K562 (cell line): Measurements from ENCODE around the gene MYOM1. TPM values are rescaled to one million over a fixed set of nuclear protein-coding genes. Genes with fewer than 3 reads are reported as not detected.

Experiments used
- ASH1L ChIP-seq: fragments of 450-650 bp; IDR thresholded peaks from 2 replicates; pipeline ENCODE4 v1.6.1; 2018; ENCODE audit warnings: borderline replicate concordance, mild to moderate bottlenecking, low read depth; ENCODE audit not compliant: partially characterized antibody
- ATF7 ChIP-seq: fragments of 450-650 bp; IDR thresholded peaks from 2 replicates; pipeline ENCODE4 v1.7.1; 2014; ENCODE audit warnings: mild to moderate bottlenecking, moderate library complexity
- E2F6 ChIP-seq, 2 experiments: IDR thresholded peaks; 2 replicates each; pipeline ENCODE4 v1.6.1; 2011; ENCODE audit warnings: borderline replicate concordance in 1 of 2, control low read depth in 1 of 2, low read depth in 1 of 2, low read length in 1 of 2, mild to moderate bottlenecking in 1 of 2, mixed read lengths in 1 of 2, moderate library complexity in 1 of 2; ENCODE audit not compliant: insufficient read depth in 1 of 2, insufficient read length in 1 of 2, poor library complexity in 1 of 2, severe bottlenecking in 1 of 2; ENCODE audit errors: extremely low read depth in 1 of 2
- EP300 ChIP-seq: IDR thresholded peaks from 2 replicates; pipeline ENCODE4 v1.6.1; 2012; ENCODE audit warnings: low read length, improper control_type of control experiment
- HBP1 ChIP-seq: fragments of 450-650 bp; formaldehyde crosslinking; IDR thresholded peaks from 2 replicates; pipeline ENCODE4 v1.4.0; 2022; ENCODE audit warnings: missing genetic modification characterization
- JUNB ChIP-seq: fragments of 450-650 bp; formaldehyde crosslinking; conservative IDR thresholded peaks from 2 replicates; pipeline ENCODE4 v1.4.0; 2020; ENCODE audit warnings: mild to moderate bottlenecking
- KHSRP ChIP-seq: fragments of 450-650 bp; IDR thresholded peaks from 2 replicates; pipeline ENCODE4 v1.6.1; 2017
- MEF2D ChIP-seq: conservative IDR thresholded peaks from 2 replicates; pipeline ENCODE4 v1.6.1; 2016; ENCODE audit warnings: low read depth, missing genetic modification characterization, missing compliant biosample characterization
- NCOA1 ChIP-seq: fragments of 450-650 bp; IDR thresholded peaks from 2 replicates; pipeline ENCODE4 v1.6.1; 2016; ENCODE audit warnings: low read depth
- NFXL1 ChIP-seq: fragments of 450-650 bp; formaldehyde crosslinking; IDR thresholded peaks from 2 replicates; pipeline ENCODE4 v1.4.0; 2021; ENCODE audit warnings: mild to moderate bottlenecking
- NKRF ChIP-seq: fragments of 450-650 bp; IDR thresholded peaks from 2 replicates; pipeline ENCODE4 v1.6.1; 2016; ENCODE audit warnings: borderline replicate concordance
- POLR2A ChIP-seq: fragments of 450-650 bp; conservative IDR thresholded peaks from 2 replicates; pipeline ENCODE4 v1.6.1; 2016
- RBM15 ChIP-seq: fragments of 200-400 bp; formaldehyde crosslinking; IDR thresholded peaks from 2 replicates; pipeline ENCODE4 v1.6.1; 2018; ENCODE audit warnings: mild to moderate bottlenecking, low read length, moderate library complexity; ENCODE audit not compliant: insufficient read depth
- RBM25 ChIP-seq: fragments of 200-400 bp; formaldehyde crosslinking; IDR thresholded peaks from 2 replicates; pipeline ENCODE4 v1.6.1; 2018; ENCODE audit warnings: low read length, low read depth, moderate library complexity; ENCODE audit not compliant: severe bottlenecking
- SMAD2 ChIP-seq: fragments of 150-350 bp; IDR thresholded peaks from 2 replicates; pipeline ENCODE4 v1.6.1; 2014; ENCODE audit warnings: low read depth, mild to moderate bottlenecking, low read length
- TAF1 ChIP-seq: IDR thresholded peaks from 2 replicates; pipeline ENCODE4 v1.6.1; 2011; ENCODE audit warnings: mild to moderate bottlenecking, low read length, moderate library complexity; ENCODE audit not compliant: insufficient read depth, control insufficient read depth, severe bottlenecking; ENCODE audit errors: extremely low read depth
- U2AF2 ChIP-seq: fragments of 200-400 bp; formaldehyde crosslinking; optimal IDR thresholded peaks from 2 replicates; pipeline ENCODE3; 2017; ENCODE audit warnings: low read depth, mild to moderate bottlenecking, low read length
- XRCC3 ChIP-seq: fragments of 450-650 bp; IDR thresholded peaks from 2 replicates; pipeline ENCODE4 v1.6.1; 2017; ENCODE audit warnings: mild to moderate bottlenecking, moderate library complexity
- ZBTB2 ChIP-seq: fragments of 450-650 bp; IDR thresholded peaks from 2 replicates; pipeline ENCODE4 v1.6.1; 2016; ENCODE audit warnings: antibody characterized with exemption
- ZBTB43 ChIP-seq: sonication (generic); formaldehyde crosslinking; IDR thresholded peaks from 2 replicates; pipeline ENCODE4 v1.8.0; 2023; ENCODE audit warnings: mild to moderate bottlenecking, missing genetic modification reagents
- ZNF644 ChIP-seq: fragments of 200-800 bp; sonication (Bioruptor generic); IDR thresholded peaks from 2 replicates; pipeline ENCODE4 v1.6.1; 2016; ENCODE audit warnings: low read depth, missing genetic modification characterization, missing compliant biosample characterization
- polyA plus RNA-seq, 8 experiments: library from polyadenylated mRNA; depleted of rRNA in 4 of 8; stranded (reverse) in 5 of 8; unstranded in 3 of 8; fragments of >200 nt; fragmentation: Nextera tagmentation in 2 of 8; fragmentation: Illumina TruSeq in 1 of 8; extraction: Ambion mirVana in 2 of 8; extraction: Trizol in 1 of 8; gene quantifications; 2 replicates each; pipeline versions ENCODE4 v1.2.1 to v1.2.3, GENCODE V29; 2011 to 2014; ENCODE audit warnings: inconsistent platforms in 1 of 8, missing spikeins in 1 of 8
- total RNA-seq, 7 experiments: library from RNA; depleted of rRNA in 6 of 7; stranded (reverse); fragments of >200 nt in 6 of 7; fragmentation: Illumina TruSeq in 2 of 7; extraction: Trizol in 2 of 7; gene quantifications; 2 replicates each; pipeline versions ENCODE4 v1.2.1 to v1.2.3, GENCODE V29; 2011 to 2021; ENCODE audit warnings: low replicate concordance in 1 of 7

The MYOM1 gene
- total and polyA plus RNA-seq, 9 of the 15 experiments (the other 6 are each of a cell fraction or from before 2014, with no cell fraction given), result 0.01 to 0.62 (median 0.25) TPM

GRCh38 chr18:3250237-3251107, 30.7 kb upstream of the MYOM1 start (continued):
- TF ChIP-seq NKRF (no peak), SMAD2 (no peak), ASH1L (no peak), NFXL1 (CRISPR knock-in tag) (peak; percentile 58; the same call in 1 of the 2 replicates), RBM15 (no peak), ATF7 (no peak), ZNF644 (no peak), ZBTB2 (no peak), POLR2A (peak; percentile 77), ZBTB43 (CRISPR knock-in tag) (no peak), NCOA1 (no peak), E2F6 (IDR thresholded peaks at IDR 0.05; ENCODE audit: borderline replicate concordance in 1 of 2, extremely low read depth in 1 of 2, insufficient read depth in 1 of 2, insufficient read length in 1 of 2, low read depth in 1 of 2, low read length in 1 of 2, poor library complexity in 1 of 2, severe bottlenecking in 1 of 2) (no peak), MEF2D (tag) (no peak), HBP1 (CRISPR knock-in tag) (peak; percentile 60; the same call in 1 of the 2 replicates), EP300 (no peak), KHSRP (0 out of 2 replicates have a peak, but pooled peaks have one; percentile 14), JUNB (CRISPR knock-in tag) (0 out of 2 replicates have a peak, but pooled peaks have one; percentile 10), TAF1 (no peak), XRCC3 (no peak), RBM25 (no peak), U2AF2 (no peak)
